GM12864 (cell line): ENCODE measurements around the gene TSKS.

Experiments
- DNase-seq: peaks from one replicate; pipeline ENCODE4 v3.0.0-alpha.2; 2011; ENCODE audit warnings: low read depth
- H3K4me3 ChIP-seq: 2 replicates; pipeline ENCODE4 v1.5.1; 2011; ENCODE audit warnings: mild to moderate bottlenecking, low read depth, low read length, control low read depth
- TF ChIP-seq, protein P1 (sequence below): IDR thresholded peaks from 2 replicates; pipeline ENCODE4 v1.5.1; 2011; ENCODE audit warnings: low read depth, mild to moderate bottlenecking, moderate library complexity, low read length, control low read depth, inconsistent platforms; ENCODE audit errors: missing control alignments

The TSKS gene

GRCh38 chr19:49786376-49786820, 23.3 kb upstream of the TSKS start:
- TF ChIP-seq, protein P1, sequence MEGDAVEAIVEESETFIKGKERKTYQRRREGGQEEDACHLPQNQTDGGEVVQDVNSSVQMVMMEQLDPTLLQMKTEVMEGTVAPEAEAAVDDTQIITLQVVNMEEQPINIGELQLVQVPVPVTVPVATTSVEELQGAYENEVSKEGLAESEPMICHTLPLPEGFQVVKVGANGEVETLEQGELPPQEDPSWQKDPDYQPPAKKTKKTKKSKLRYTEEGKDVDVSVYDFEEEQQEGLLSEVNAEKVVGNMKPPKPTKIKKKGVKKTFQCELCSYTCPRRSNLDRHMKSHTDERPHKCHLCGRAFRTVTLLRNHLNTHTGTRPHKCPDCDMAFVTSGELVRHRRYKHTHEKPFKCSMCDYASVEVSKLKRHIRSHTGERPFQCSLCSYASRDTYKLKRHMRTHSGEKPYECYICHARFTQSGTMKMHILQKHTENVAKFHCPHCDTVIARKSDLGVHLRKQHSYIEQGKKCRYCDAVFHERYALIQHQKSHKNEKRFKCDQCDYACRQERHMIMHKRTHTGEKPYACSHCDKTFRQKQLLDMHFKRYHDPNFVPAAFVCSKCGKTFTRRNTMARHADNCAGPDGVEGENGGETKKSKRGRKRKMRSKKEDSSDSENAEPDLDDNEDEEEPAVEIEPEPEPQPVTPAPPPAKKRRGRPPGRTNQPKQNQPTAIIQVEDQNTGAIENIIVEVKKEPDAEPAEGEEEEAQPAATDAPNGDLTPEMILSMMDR: no peak
- H3K4me3 ChIP-seq: no peak overlapping the region
- no peak for DNase-seq

DNA sequence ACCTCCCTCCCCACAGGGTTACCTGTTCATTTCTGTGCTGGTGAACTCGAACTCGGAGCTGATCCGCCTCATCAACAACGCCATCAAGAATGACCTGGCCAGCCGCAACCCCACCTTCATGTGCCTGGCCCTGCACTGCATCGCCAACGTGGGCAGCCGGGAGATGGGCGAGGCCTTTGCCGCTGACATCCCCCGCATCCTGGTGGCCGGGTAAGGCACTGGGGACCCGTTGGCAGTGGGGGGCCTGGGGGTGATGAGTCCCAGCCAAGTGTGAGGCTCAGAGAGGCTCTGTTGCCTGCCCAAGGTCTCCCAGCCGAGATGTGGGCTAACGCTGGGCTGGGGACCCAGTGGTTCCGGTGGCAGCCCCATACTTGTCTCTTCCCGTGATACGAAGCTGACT, 19.4 kb upstream of the TSKS start:
- no peak for DNase-seq
- TF ChIP-seq, protein P1: no peak
- no peak overlapping the region for H3K4me3 ChIP-seq

DNA sequence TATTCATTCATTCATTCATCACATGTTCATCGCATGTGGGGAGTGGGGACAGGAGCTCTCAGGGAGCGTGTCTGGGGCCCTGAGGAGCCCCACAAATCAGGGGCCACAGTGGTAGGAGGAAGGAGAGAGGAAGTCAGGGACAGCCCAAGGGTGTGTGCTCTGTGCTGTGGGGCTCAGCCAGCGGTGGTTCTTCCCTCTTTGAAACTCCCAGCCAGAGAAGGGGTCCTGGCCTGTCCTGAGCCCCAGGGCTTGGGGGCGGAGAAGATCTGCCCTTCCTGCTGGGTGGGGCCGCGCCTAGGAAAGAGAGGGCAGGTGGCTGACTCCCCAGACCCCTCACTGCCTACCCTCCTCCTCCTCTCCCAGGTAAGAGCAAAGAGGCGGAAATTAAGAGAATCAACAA, 18.3 kb upstream of the TSKS start:
- H3K4me3 ChIP-seq: no peak overlapping the region
- TF ChIP-seq, protein P1: no peak
- DNase-seq: no peak

- no peak for DNase-seq
- no peak overlapping the region for H3K4me3 ChIP-seq
- TF ChIP-seq, protein P1: no peak
Measured at GRCh38 chr19:49780861-49781260, 17.8 kb upstream of the TSKS start.

DNA sequence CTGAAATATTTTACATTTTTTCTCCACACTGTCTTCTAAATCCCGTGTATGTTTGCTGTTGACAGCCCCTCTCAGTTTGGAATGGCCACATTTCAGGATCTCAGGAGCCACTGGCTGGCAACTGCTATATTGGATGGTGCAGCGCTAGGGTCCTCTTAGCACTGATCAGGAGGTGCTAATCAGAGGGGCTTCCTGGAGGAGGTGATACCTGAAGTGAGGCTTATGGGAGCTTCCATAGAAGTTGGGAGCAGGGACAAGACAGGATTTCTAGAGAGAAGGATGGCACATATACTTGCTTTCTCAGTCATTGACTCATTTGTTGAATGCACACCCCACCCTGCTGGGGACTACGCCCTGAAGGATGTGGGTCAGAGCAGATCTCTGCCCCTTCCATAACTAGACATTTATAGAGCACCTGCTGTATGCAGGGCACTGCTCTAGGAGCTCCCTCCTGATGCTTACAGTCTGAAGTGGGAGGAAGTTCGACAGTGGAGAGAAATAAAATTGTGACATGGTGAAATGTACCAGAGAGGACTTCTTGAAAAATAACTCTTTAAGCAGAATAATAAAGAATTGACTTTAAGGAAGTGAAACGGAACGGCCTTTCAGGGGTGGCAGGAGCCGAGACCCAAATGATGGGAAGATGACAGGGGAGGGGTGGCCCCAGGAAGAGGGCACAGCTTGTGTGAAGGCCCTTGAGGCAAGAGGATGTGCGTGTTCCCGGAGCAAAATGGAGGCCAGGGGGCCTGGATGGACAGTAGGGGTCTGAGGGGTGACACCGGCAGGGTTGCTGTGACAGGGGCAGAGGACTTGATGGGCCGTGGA, 16.8 kb upstream of the TSKS start:
- TF ChIP-seq, protein P1: no peak
- H3K4me3 ChIP-seq: no peak overlapping the region
- no peak for DNase-seq

DNA sequence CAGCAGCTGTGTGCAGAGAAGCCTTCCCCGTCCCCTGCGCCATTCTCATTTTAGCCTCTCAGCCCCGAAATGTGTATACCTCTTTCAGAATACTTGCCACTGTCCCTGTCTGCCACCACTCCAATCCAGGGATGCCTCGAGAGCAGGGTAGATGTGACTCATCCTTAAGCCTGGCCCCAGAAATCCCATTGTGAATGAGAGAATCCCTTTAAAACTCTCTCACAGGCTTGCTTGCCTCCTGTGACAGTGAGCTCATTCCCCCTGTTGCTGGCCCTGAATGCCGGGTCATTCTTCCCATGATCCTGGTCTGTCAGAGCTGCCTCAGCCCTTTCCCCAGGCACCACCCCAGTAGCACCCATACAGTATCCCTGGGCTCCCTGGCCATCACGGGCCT, 13.3 kb upstream of the TSKS start:
- H3K4me3 ChIP-seq: no peak overlapping the region
- no peak for DNase-seq
- TF ChIP-seq, protein P1: no peak
